ENCODE measurements around the gene CATSPERE.
"Not testable (repeated sequence)": the region's sequence is repeated elsewhere in the genome, so short reads cannot be mapped to it uniquely, and the experiment has no call there.

The CATSPERE gene

DNA sequence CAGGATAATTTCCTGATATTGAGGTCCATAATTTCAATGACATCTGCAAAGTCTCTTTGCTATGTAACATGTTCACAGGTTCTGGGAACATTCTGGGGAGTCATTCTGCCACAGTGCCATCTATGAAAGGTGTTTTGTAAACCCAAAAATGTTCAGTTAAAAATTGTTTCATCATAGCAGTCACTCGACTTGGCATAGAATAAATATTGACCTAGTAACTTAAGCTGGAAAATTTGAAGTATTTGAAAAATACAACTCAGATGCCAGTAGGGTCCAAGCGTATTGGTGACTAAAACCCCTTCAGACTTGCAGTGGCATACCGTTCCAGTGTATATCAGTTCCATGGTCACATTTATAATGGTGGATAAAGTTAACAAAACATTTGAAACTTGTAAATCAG lies 198.6 kb downstream of the CATSPERE start:
- Histone ChIP-seq H4K91ac (ENCODE audit: low read depth, low read length, poor library complexity) (no peak overlapping the region), H3K4ac (ENCODE audit: low read length) (no peak overlapping the region), H2AFZ (ENCODE audit: low read length) (no peak overlapping the region), H2BK12ac (ENCODE audit: low read length) (no peak overlapping the region), H3K27ac (replicated peaks; ENCODE audit: low read length) (no peak overlapping the region), H3K4me1 (ENCODE audit: control insufficient read depth in 2 of 2, insufficient read depth in 1 of 2, low read depth in 1 of 2, low read length in 2 of 2) (peaks cover 4 to 5% of the 10 kb centered on the region in 2 donors), H3K36me3 (replicated peaks in 1 of 2; ENCODE audit: control insufficient read depth in 2 of 2, insufficient read depth in 2 of 2, low read length in 2 of 2) (peaks cover 7 to 46% of the 10 kb centered on the region in 2 donors), H3K9ac (ENCODE audit: low read depth, low read length, poor library complexity) (no peak overlapping the region), H3K9me3 (replicated peaks in 1 of 2; ENCODE audit: control insufficient read depth in 2 of 2, insufficient read depth in 1 of 2, low read depth in 1 of 2, low read length in 2 of 2) (peaks cover 0 to 21% of the 10 kb centered on the region in 2 donors), H3K14ac (ENCODE audit: low read length) (no peak overlapping the region), H2BK5ac (ENCODE audit: low read length) (no peak overlapping the region), H2BK120ac (ENCODE audit: low read depth, low read length) (no peak overlapping the region), H2BK15ac (ENCODE audit: low read length) (no peak overlapping the region), H2AK5ac (ENCODE audit: low read depth, low read length) (no peak overlapping the region), H3K27me3 (ENCODE audit: control insufficient read depth in 3 of 3, insufficient read depth in 3 of 3, low read depth in 1 of 3, low read length in 3 of 3) (no peaks in the 10 kb centered on the region), H4K8ac (ENCODE audit: low read depth, low read length) (no peak overlapping the region), H3K4me2 (ENCODE audit: insufficient read depth, low read length, poor library complexity, severe bottlenecking) (no peak overlapping the region), H3K23ac (ENCODE audit: low read depth, low read length, poor library complexity) (no peak overlapping the region), H3K18ac (ENCODE audit: low read length) (no peak overlapping the region), H3K79me1 (ENCODE audit: low read depth, low read length) (peaks cover 3% of the 10 kb centered on the region), H3K4me3 (ENCODE audit: low read length in 2 of 2) (no peak overlapping the region)
- no CpG with 5 or more reads among the region's 3 CpGs for WGBS, 2 donors (ENCODE audit: extremely low coverage in 2 of 2, insufficient read length in 2 of 2, insufficient replicate concordance in 1 of 2)
- no peak for DNase-seq (ENCODE audit: low spot score)

DNA sequence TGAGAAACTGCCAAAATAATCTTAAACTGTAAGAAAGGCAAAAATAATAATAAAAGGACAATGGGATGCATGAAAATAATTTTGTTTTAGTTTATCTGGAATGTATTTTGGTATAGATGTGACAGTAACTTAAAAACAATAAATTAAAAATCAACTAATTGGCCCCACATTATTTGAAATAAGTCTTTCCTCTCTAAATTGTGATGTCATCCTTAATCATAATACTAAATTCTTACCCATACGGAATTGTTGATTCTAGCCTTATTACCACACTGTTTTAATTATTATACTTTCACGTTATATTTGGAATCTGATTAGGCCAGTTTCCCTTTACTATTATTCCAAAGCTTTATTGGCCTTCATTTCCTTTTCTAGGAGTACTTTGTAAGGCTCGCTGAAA lies 199.5 kb downstream of the CATSPERE start:
- no peak overlapping the region for H2BK15ac ChIP-seq (ENCODE audit: low read length)
- H3K9ac ChIP-seq (ENCODE audit: low read depth, low read length, poor library complexity): no peak overlapping the region
- H2BK5ac ChIP-seq (ENCODE audit: low read length): no peak overlapping the region
- H2BK12ac ChIP-seq (ENCODE audit: low read length): no peak overlapping the region
- H3K27me3 ChIP-seq (ENCODE audit: control insufficient read depth in 3 of 3, insufficient read depth in 3 of 3, low read depth in 1 of 3, low read length in 3 of 3): no peaks in the 10 kb centered on the region
- H4K8ac ChIP-seq (ENCODE audit: low read depth, low read length): no peak overlapping the region
- H3K23ac ChIP-seq (ENCODE audit: low read depth, low read length, poor library complexity): no peak overlapping the region
- no peak overlapping the region for H2AFZ ChIP-seq (ENCODE audit: low read length)
- no peak overlapping the region for H4K91ac ChIP-seq (ENCODE audit: low read depth, low read length, poor library complexity)
- no peak overlapping the region for H3K14ac ChIP-seq (ENCODE audit: low read length)
- no peak for DNase-seq (ENCODE audit: low spot score)
- H2BK120ac ChIP-seq (ENCODE audit: low read depth, low read length): no peak overlapping the region
- no peak overlapping the region for H2AK5ac ChIP-seq (ENCODE audit: low read depth, low read length)
- peaks cover 0 to 21% of the 10 kb centered on the region in 2 donors for H3K9me3 ChIP-seq (replicated peaks in 1 of 2; ENCODE audit: control insufficient read depth in 2 of 2, insufficient read depth in 1 of 2, low read depth in 1 of 2, low read length in 2 of 2)
- no CpG with 5 or more reads among the region's 3 CpGs for WGBS, 2 donors (ENCODE audit: extremely low coverage in 2 of 2, insufficient read length in 2 of 2, insufficient replicate concordance in 1 of 2)
- no peak overlapping the region for H3K18ac ChIP-seq (ENCODE audit: low read length)
- no peak overlapping the region for H3K4me2 ChIP-seq (ENCODE audit: insufficient read depth, low read length, poor library complexity, severe bottlenecking)
- no peak overlapping the region for H3K4ac ChIP-seq (ENCODE audit: low read length)
- H3K36me3 ChIP-seq (replicated peaks in 1 of 2; ENCODE audit: control insufficient read depth in 2 of 2, insufficient read depth in 2 of 2, low read length in 2 of 2): peaks cover 7 to 46% of the 10 kb centered on the region in 2 donors
- peaks cover 3% of the 10 kb centered on the region for H3K79me1 ChIP-seq (ENCODE audit: low read depth, low read length)
- peaks cover 0 to 2% of the 10 kb centered on the region in 2 donors for H3K4me1 ChIP-seq (ENCODE audit: control insufficient read depth in 2 of 2, insufficient read depth in 1 of 2, low read depth in 1 of 2, low read length in 2 of 2)
- no peak overlapping the region for H3K4me3 ChIP-seq (ENCODE audit: low read length in 2 of 2)
- no peak overlapping the region for H3K27ac ChIP-seq (replicated peaks; ENCODE audit: low read length)

DNA sequence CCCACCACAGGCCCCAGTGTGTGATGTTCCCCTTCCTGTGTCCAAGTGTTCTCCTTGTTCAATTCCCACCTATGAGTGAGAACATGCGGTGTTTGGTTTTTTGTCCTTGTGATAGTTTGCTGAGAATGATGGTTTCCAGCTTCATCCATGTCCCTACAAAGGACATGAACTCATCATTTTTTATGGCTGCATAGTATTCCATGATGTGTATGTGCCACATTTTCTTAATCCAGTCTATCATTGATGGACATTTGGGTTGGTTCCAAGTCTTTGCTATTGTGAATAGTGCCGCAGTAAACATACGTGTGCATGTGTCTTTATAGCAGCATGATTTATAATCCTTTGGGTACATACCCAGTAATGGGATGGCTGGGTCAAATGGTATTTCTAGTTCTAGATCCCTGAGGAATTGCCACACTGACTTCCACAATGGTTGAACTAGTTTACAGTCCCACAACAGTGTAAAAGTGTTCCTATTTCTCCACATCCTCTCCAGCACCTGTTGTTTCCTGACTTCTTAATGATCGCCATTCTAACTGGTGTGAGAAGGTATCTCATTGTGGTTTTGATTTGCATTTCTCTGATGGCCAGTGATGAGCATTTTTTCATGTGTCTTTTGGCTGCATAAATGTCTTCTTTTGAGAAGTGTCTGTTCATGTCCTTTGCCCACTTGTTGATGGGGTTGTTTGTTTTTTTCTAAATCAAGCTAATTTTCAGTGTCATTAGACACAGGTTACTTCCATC lies 200.7 kb downstream of the CATSPERE start:
- H2AK5ac ChIP-seq (ENCODE audit: low read depth, low read length); H3K9ac ChIP-seq (ENCODE audit: low read depth, low read length, poor library complexity); H3K23ac ChIP-seq (ENCODE audit: low read depth, low read length, poor library complexity); H4K8ac ChIP-seq (ENCODE audit: low read depth, low read length); H3K27ac ChIP-seq (replicated peaks; ENCODE audit: low read length); DNase-seq (ENCODE audit: low spot score); H3K14ac ChIP-seq (ENCODE audit: low read length); H3K27me3 ChIP-seq (ENCODE audit: control insufficient read depth in 3 of 3, insufficient read depth in 3 of 3, low read depth in 1 of 3, low read length in 3 of 3); H3K4me1 ChIP-seq (ENCODE audit: control insufficient read depth in 2 of 2, insufficient read depth in 1 of 2, low read depth in 1 of 2, low read length in 2 of 2); H2BK12ac ChIP-seq (ENCODE audit: low read length); H2BK120ac ChIP-seq (ENCODE audit: low read depth, low read length); H4K91ac ChIP-seq (ENCODE audit: low read depth, low read length, poor library complexity); H2BK5ac ChIP-seq (ENCODE audit: low read length); H2AFZ ChIP-seq (ENCODE audit: low read length); H3K18ac ChIP-seq (ENCODE audit: low read length); H3K79me1 ChIP-seq (ENCODE audit: low read depth, low read length); H2BK15ac ChIP-seq (ENCODE audit: low read length); H3K4me3 ChIP-seq (ENCODE audit: low read length in 2 of 2); H3K4me2 ChIP-seq (ENCODE audit: insufficient read depth, low read length, poor library complexity, severe bottlenecking); H3K4ac ChIP-seq (ENCODE audit: low read length): not testable (repeated sequence)
- no CpG with 5 or more reads among the region's 4 CpGs for WGBS, 2 donors (ENCODE audit: extremely low coverage in 2 of 2, insufficient read length in 2 of 2, insufficient replicate concordance in 1 of 2)
- H3K9me3 ChIP-seq (replicated peaks in 1 of 2; ENCODE audit: control insufficient read depth in 2 of 2, insufficient read depth in 1 of 2, low read depth in 1 of 2, low read length in 2 of 2): peaks cover 0 to 21% of the 10 kb centered on the region in 2 donors
- peaks cover 7 to 40% of the 10 kb centered on the region in 2 donors for H3K36me3 ChIP-seq (replicated peaks in 1 of 2; ENCODE audit: control insufficient read depth in 2 of 2, insufficient read depth in 2 of 2, low read length in 2 of 2)

DNA sequence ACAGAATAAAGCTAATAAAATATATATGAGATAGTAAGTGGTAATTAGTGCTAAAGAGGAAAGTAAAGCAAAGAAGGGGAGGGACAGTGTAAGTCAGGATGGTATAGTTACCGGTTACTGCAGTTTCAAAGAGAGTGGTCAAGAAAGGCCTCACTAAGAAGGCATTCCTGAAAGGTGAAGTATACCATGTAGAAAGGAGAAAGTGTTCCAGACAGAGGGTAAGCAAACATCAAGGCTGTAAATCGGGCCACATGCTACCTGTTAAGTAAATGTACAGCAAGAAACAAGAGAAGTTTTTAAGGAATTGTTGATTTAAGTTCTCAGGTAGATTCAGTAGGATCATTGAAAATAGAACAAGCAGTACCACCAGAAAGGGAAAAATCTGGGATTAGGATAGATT lies 201.5 kb downstream of the CATSPERE start:
- no peak overlapping the region for H3K4ac ChIP-seq (ENCODE audit: low read length)

More for the DNA sequence above, 201.5 kb downstream of the CATSPERE start:
- no peak overlapping the region for H3K4me2 ChIP-seq (ENCODE audit: insufficient read depth, low read length, poor library complexity, severe bottlenecking)
- no peak overlapping the region for H2BK12ac ChIP-seq (ENCODE audit: low read length)
- H2AFZ ChIP-seq (ENCODE audit: low read length): no peak overlapping the region
- H2BK120ac ChIP-seq (ENCODE audit: low read depth, low read length): no peak overlapping the region
- H3K18ac ChIP-seq (ENCODE audit: low read length): no peak overlapping the region
- H3K36me3 ChIP-seq (replicated peaks in 1 of 2; ENCODE audit: control insufficient read depth in 2 of 2, insufficient read depth in 2 of 2, low read length in 2 of 2): peaks cover 5 to 31% of the 10 kb centered on the region in 2 donors
- no peak overlapping the region for H2AK5ac ChIP-seq (ENCODE audit: low read depth, low read length)
- H2BK15ac ChIP-seq (ENCODE audit: low read length): no peak overlapping the region
- H4K91ac ChIP-seq (ENCODE audit: low read depth, low read length, poor library complexity): no peak overlapping the region
- WGBS, 2 donors (ENCODE audit: extremely low coverage in 2 of 2, insufficient read length in 2 of 2, insufficient replicate concordance in 1 of 2): no CpG with 5 or more reads among the region's 2 CpGs
- H3K14ac ChIP-seq (ENCODE audit: low read length): no peak overlapping the region
- no peak for DNase-seq (ENCODE audit: low spot score)
- peaks cover 3% of the 10 kb centered on the region for H3K79me1 ChIP-seq (ENCODE audit: low read depth, low read length)
- no peaks in the 10 kb centered on the region for H3K27me3 ChIP-seq (ENCODE audit: control insufficient read depth in 3 of 3, insufficient read depth in 3 of 3, low read depth in 1 of 3, low read length in 3 of 3)
- H3K9ac ChIP-seq (ENCODE audit: low read depth, low read length, poor library complexity): no peak overlapping the region
- H4K8ac ChIP-seq (ENCODE audit: low read depth, low read length): no peak overlapping the region
- no peak overlapping the region for H3K4me3 ChIP-seq (ENCODE audit: low read length in 2 of 2)
- H3K9me3 ChIP-seq (replicated peaks in 1 of 2; ENCODE audit: control insufficient read depth in 2 of 2, insufficient read depth in 1 of 2, low read depth in 1 of 2, low read length in 2 of 2): peaks cover 0 to 14% of the 10 kb centered on the region in 2 donors
- H3K4me1 ChIP-seq (ENCODE audit: control insufficient read depth in 2 of 2, insufficient read depth in 1 of 2, low read depth in 1 of 2, low read length in 2 of 2): no peaks in the 10 kb centered on the region
- H3K27ac ChIP-seq (replicated peaks; ENCODE audit: low read length): no peak overlapping the region
- H3K23ac ChIP-seq (ENCODE audit: low read depth, low read length, poor library complexity): no peak overlapping the region
- no peak overlapping the region for H2BK5ac ChIP-seq (ENCODE audit: low read length)
